Measurements from ENCODE around the gene CNTNAP5. TPM values are rescaled to one million over a fixed set of nuclear protein-coding genes. Genes with fewer than 3 reads are reported as not detected.

Gene CNTNAP5
- total RNA-seq, 3 donors from 2014 or later, result 3.3 TPM; not detected in 2

DNA sequence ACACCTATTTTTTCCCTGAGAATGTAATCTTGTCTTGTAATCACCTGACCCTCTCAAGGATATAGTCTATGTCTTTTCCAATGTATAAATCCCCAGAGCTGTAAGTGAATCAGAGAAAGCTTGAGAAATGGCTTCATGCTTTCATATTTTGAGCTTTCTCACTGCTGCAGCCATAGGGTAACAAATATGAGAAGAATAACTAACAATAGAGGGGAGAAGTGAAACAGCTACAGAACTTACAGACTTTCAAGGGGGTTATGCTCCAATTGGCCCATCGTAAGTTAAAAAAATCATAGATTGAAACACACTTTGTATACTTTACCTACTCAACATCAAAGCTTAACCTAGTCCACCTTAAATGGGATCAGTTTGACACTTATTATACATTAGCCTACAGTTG lies 111.0 kb downstream of the CNTNAP5 start:
- Histone ChIP-seq H3K36me3 (ENCODE audit: low read depth) (no peaks in the 10 kb centered on the region), H3K4me3 (no peak overlapping the region), H3K4me1 (ENCODE audit: low read depth) (no peaks in the 10 kb centered on the region), H3K9me3 (no peaks in the 10 kb centered on the region)
- DNase-seq, result no peak
- intact Hi-C loops (cut with DNase I, micrococcal nuclease), result no loop called here
- no peak for ATAC-seq
- no peak for TF ChIP-seq CTCF (IDR thresholded peaks at IDR 0.05)

DNA sequence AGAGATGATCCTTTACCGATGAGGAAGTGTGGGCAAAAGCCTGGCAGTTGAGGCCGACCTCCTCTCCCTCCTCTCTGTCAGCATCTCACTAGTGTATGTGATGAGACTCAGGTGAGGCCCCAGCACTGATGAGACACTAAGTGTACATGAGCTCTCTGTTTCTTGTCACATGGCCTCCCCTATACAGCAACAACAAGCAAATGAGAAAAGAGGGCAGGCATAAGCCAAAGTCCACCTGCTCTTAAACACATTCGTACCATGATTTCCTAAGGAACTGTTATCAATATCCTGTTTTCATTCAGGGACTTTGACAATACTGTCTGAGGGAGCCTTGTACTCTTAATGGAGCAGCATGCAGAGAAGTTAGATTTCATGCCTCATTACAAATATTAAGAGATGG lies 113.0 kb downstream of the CNTNAP5 start:
- DNase-seq, result no peak
- intact Hi-C loops (cut with DNase I, micrococcal nuclease), result no loop called here
- ATAC-seq, result no peak
- H3K4me1 ChIP-seq (ENCODE audit: low read depth), result no peaks in the 10 kb centered on the region
- TF ChIP-seq CTCF (IDR thresholded peaks at IDR 0.05), result no peak
- no peak overlapping the region for H3K4me3 ChIP-seq
- no peaks in the 10 kb centered on the region for H3K36me3 ChIP-seq (ENCODE audit: low read depth)
- H3K9me3 ChIP-seq, result no peaks in the 10 kb centered on the region

GRCh38 chr2:124145982-124146381 lies 120.9 kb downstream of the CNTNAP5 start:
- no peak for ATAC-seq
- DNase-seq, result no peak
- Histone ChIP-seq H3K9me3 (no peaks in the 10 kb centered on the region), H3K36me3 (ENCODE audit: low read depth) (no peaks in the 10 kb centered on the region), H3K4me1 (ENCODE audit: low read depth) (no peaks in the 10 kb centered on the region), H3K4me3 (no peak overlapping the region)
- intact Hi-C loops (cut with DNase I, micrococcal nuclease), result no loop called here
- TF ChIP-seq CTCF (IDR thresholded peaks at IDR 0.05), result no peak

DNA sequence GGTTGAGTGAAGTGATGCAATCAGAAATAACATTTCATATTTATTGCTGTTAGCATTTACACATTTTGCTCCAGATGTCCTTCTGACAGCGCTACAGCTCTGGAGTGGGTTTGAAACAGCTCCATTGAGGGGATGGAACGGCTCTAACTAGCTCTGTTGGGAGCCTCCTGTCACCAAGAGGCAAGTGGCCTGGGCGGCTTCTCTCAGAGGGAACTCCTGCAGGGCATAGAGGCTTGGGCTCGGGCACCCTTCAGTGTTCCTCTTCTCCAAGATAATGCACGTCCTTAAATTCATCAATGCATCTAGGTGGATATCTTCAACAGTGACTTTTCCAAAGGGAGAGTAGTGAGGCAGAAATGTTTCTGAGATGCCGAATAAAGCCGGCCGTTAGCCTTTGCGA lies 122.5 kb downstream of the CNTNAP5 start:
- no peaks in the 10 kb centered on the region for H3K4me1 ChIP-seq (ENCODE audit: low read depth)
- TF ChIP-seq CTCF (IDR thresholded peaks at IDR 0.05), result no peak
- H3K4me3 ChIP-seq, result no peak overlapping the region
- intact Hi-C loops (cut with DNase I, micrococcal nuclease), result no loop called here
- no peaks in the 10 kb centered on the region for H3K36me3 ChIP-seq (ENCODE audit: low read depth)
- no peak for ATAC-seq
- H3K9me3 ChIP-seq, result no peaks in the 10 kb centered on the region
- no peak for DNase-seq

DNA sequence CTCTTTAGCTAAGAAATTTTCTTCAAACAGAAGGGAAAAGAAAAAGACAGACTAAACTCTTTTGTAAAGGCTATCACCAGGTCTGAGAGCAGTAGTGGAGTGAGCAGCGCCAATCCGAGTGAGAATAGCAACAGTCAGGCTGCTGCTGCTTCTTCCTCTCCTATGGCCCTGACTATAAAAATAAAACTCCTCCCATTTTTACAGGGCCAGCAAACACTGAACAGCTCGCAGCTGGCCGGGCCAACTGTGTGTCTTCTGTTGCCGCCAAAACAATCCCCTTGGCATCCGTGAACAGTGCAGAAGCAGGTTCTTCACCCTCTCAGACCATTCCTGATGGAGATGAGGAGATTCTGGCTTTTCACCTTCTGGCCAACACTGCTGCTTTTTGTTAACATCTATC lies 124.5 kb downstream of the CNTNAP5 start:
- TF ChIP-seq CTCF (IDR thresholded peaks at IDR 0.05), result no peak
- ATAC-seq, result peak; percentile 35
- H3K9me3 ChIP-seq, result no peaks in the 10 kb centered on the region
- DNase-seq, result peak in 2 of 3 donors; percentile 5 to 21
- H3K36me3 ChIP-seq (ENCODE audit: low read depth), result no peaks in the 10 kb centered on the region
- H3K4me1 ChIP-seq (ENCODE audit: low read depth), result no peaks in the 10 kb centered on the region
- intact Hi-C loops (cut with DNase I, micrococcal nuclease), result no loop called here
- no peak overlapping the region for H3K4me3 ChIP-seq

DNA sequence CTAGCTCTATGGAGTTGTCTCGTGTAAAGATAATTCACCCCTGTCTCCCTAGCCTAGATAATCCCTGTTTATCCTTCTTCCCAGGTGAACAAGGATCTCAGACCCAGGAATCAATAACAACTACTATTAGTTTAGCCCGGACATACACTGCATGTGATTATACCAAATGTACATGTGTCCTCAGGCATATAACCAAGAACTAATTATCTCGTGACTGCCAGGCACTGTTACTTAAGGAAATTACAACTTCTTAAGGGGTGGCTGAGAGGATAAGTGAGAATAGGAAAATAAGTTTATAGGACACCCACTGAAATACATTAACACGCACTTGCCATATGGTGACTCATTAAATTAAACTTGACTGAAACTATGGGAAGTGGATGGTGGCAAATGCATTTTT lies 126.6 kb downstream of the CNTNAP5 start:
- no peak overlapping the region for H3K4me3 ChIP-seq
- TF ChIP-seq CTCF (IDR thresholded peaks at IDR 0.05), result no peak
- H3K36me3 ChIP-seq (ENCODE audit: low read depth), result no peaks in the 10 kb centered on the region
- ATAC-seq (no peak), DNase-seq (no peak)
- intact Hi-C loops (cut with DNase I, micrococcal nuclease), result no loop called here
- H3K4me1 ChIP-seq (ENCODE audit: low read depth), result no peaks in the 10 kb centered on the region
- H3K9me3 ChIP-seq, result no peaks in the 10 kb centered on the region
